Measurements from ENCODE around the gene ESRRA. TPM values are rescaled to one million over a fixed set of nuclear protein-coding genes. Genes with fewer than 3 reads are reported as not detected.

ESRRA gene
- total and polyA plus RNA-seq, 10 of the 15 experiments (the other 5 are each of a cell fraction or from before 2014, with no cell fraction given): 0.32 to 48.9 (median 12.6) TPM

- BruUV-seq (replicated peaks): no TSS peak
- peaks cover 9% of the 10 kb centered on the region for H3K4me1 ChIP-seq (ENCODE audit: control insufficient read depth, insufficient read depth, low read length)
- TF ChIP-seq CTCF (IDR thresholded peaks at IDR 0.05 in 2 of 3, conservative IDR thresholded peaks at IDR 0.05 in 1 of 3; ENCODE audit: control insufficient read depth in 2 of 3, extremely low read depth in 1 of 3, insufficient read depth in 1 of 3, low read depth in 3 of 3, low read length in 3 of 3): peak in 1 of 3 experiments; percentile 18; a peak in 1 of 6 replicates
- no peak for TF ChIP-seq SMAD5 (IDR thresholded peaks at IDR 0.05; ENCODE audit: low read depth)
- TF ChIP-seq, protein P1, sequence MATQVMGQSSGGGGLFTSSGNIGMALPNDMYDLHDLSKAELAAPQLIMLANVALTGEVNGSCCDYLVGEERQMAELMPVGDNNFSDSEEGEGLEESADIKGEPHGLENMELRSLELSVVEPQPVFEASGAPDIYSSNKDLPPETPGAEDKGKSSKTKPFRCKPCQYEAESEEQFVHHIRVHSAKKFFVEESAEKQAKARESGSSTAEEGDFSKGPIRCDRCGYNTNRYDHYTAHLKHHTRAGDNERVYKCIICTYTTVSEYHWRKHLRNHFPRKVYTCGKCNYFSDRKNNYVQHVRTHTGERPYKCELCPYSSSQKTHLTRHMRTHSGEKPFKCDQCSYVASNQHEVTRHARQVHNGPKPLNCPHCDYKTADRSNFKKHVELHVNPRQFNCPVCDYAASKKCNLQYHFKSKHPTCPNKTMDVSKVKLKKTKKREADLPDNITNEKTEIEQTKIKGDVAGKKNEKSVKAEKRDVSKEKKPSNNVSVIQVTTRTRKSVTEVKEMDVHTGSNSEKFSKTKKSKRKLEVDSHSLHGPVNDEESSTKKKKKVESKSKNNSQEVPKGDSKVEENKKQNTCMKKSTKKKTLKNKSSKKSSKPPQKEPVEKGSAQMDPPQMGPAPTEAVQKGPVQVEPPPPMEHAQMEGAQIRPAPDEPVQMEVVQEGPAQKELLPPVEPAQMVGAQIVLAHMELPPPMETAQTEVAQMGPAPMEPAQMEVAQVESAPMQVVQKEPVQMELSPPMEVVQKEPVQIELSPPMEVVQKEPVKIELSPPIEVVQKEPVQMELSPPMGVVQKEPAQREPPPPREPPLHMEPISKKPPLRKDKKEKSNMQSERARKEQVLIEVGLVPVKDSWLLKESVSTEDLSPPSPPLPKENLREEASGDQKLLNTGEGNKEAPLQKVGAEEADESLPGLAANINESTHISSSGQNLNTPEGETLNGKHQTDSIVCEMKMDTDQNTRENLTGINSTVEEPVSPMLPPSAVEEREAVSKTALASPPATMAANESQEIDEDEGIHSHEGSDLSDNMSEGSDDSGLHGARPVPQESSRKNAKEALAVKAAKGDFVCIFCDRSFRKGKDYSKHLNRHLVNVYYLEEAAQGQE (IDR thresholded peaks at IDR 0.05; ENCODE audit: low read depth, low read length): no peak
- TF ChIP-seq NR2F1 (conservative IDR thresholded peaks at IDR 0.05): 0 out of 2 replicates have a peak, but pooled peaks have one; percentile 13
- ChIA-PET CTCF (no interaction called here), RAD21 (ENCODE audit: unreplicated experiment) (no interaction called here), SMC1A (ENCODE audit: uncharacterized antibody, unreplicated experiment) (no interaction called here), POLR2A (no interaction called here)
- no peak overlapping the region for H3K4me2 ChIP-seq (ENCODE audit: control insufficient read depth, insufficient read depth)
- intact Hi-C loops (cut with micrococcal nuclease; ENCODE audit: unreplicated experiment): no loop called here
- H3K27me3 ChIP-seq (replicated peaks in 1 of 2; ENCODE audit: control insufficient read depth in 2 of 2, insufficient read depth in 2 of 2, low read length in 1 of 2): no peaks in the 10 kb centered on the region
- no peak for DNase-seq (ENCODE audit: low read depth, low spot score)
- H3K4me3 ChIP-seq: no peak overlapping the region
- FAIRE-seq: no peak
- H2AFZ ChIP-seq (ENCODE audit: control insufficient read depth, low read depth, low read length): no peak overlapping the region
- WGBS (ENCODE audit: insufficient coverage, insufficient replicate concordance, low lambda C conversion rate, missing lambda C conversion rate): 77% methylated on average over 19 of the region's 19 CpGs
- H3K9ac ChIP-seq (ENCODE audit: control insufficient read depth, insufficient read depth, low read length): no peak overlapping the region
- in situ Hi-C loops (cut with MboI): no loop called here
- H3K27ac ChIP-seq (ENCODE audit: control insufficient read depth, insufficient read depth): no peak overlapping the region
- peaks cover 25% of the 10 kb centered on the region for H3K79me2 ChIP-seq (ENCODE audit: control insufficient read depth, insufficient read depth, low read length)
- peaks cover 0 to 8% of the 10 kb centered on the region in 2 experiments; a peak in 3 of 4 replicates for H3K36me3 ChIP-seq (ENCODE audit: control insufficient read depth in 2 of 2, insufficient read depth in 2 of 2, low read length in 1 of 2)
- no peak for ATAC-seq
- no peaks in the 10 kb centered on the region for H4K20me1 ChIP-seq (ENCODE audit: control insufficient read depth, insufficient read depth)
- H3K9me3 ChIP-seq (replicated peaks; ENCODE audit: control insufficient read depth, insufficient read depth, low read length): no peaks in the 10 kb centered on the region
These were observed 9.0 kb downstream of the ESRRA start for GRCh38 chr11:64314146-64314804.
